Smooth muscle cell (in vitro differentiated cells): ENCODE measurements around the gene HLA-DQB1. TPM values are rescaled to one million over a fixed set of nuclear protein-coding genes. Genes with fewer than 3 reads are reported as not detected.

Source experiments
- DNase-seq: peaks from one replicate; lab custom pipeline; 2025; ENCODE audit not compliant: unreplicated experiment; lab: John Stamatoyannopoulos, UW
- H2AFZ ChIP-seq: fragments of 200-600 bp; sonication (generic); 2 replicates; pipeline ENCODE4 v1.6.0; 2016; ENCODE audit warnings: antibody characterized with exemption, low read depth, mild to moderate bottlenecking
- H3F3A ChIP-seq: fragments of 200-600 bp; sonication (generic); 2 replicates; pipeline ENCODE4 v1.6.0; 2017; ENCODE audit warnings: antibody characterized with exemption, low read depth
- H3K27ac ChIP-seq: fragments of 200-600 bp; sonication (generic); 2 replicates; pipeline ENCODE4 v1.5.1; 2016; ENCODE audit warnings: low read depth, mild to moderate bottlenecking
- H3K27me3 ChIP-seq: fragments of 200-600 bp; sonication (generic); 2 replicates; pipeline ENCODE4 v1.6.1; 2016; ENCODE audit warnings: low read depth, mild to moderate bottlenecking
- H3K36me3 ChIP-seq: fragments of 200-600 bp; sonication (generic); 2 replicates; pipeline ENCODE4 v1.5.1; 2016; ENCODE audit warnings: low read depth
- H3K4me1 ChIP-seq: fragments of 200-600 bp; sonication (generic); 2 replicates; pipeline ENCODE4 v1.5.1; 2016; ENCODE audit warnings: low read depth
- H3K4me2 ChIP-seq: fragments of 200-600 bp; sonication (generic); 2 replicates; pipeline ENCODE4 v1.6.0; 2016; ENCODE audit warnings: mild to moderate bottlenecking
- H3K4me3 ChIP-seq: fragments of 200-600 bp; sonication (generic); 2 replicates; pipeline ENCODE4 v1.5.1; 2016; ENCODE audit warnings: mild to moderate bottlenecking
- H3K79me2 ChIP-seq: fragments of 200-600 bp; sonication (generic); 2 replicates; pipeline ENCODE4 v1.6.0; 2016; ENCODE audit warnings: low read depth, mild to moderate bottlenecking
- H3K9ac ChIP-seq: fragments of 200-600 bp; sonication (generic); 2 replicates; pipeline ENCODE4 v1.6.0; 2016; ENCODE audit warnings: low read depth
- H3K9me3 ChIP-seq: fragments of 200-600 bp; sonication (generic); replicated peaks from 2 replicates; pipeline ENCODE4 v1.5.1; 2016; ENCODE audit warnings: low read depth
- H4K20me1 ChIP-seq: fragments of 200-600 bp; sonication (generic); 2 replicates; pipeline ENCODE4 v1.6.0; 2016; ENCODE audit warnings: low read depth
- CTCF ChIP-seq: fragments of 200-600 bp; sonication (generic); IDR thresholded peaks from 2 replicates; pipeline ENCODE4 v1.5.1; 2017; ENCODE audit warnings: borderline replicate concordance, mild to moderate bottlenecking, antibody characterized with exemption; ENCODE audit not compliant: insufficient read depth, poor library complexity, severe bottlenecking
- WGBS: methylation state at CpG from one replicate; pipeline ENCODE4 v1.1.7; 2016; ENCODE audit warnings: low lambda C conversion rate; 5-methylcytosine and 5-hydroxymethylcytosine counted together
- polyA plus RNA-seq: library from polyadenylated mRNA; unstranded; fragments of >200 nt; fragmentation: Nextera tagmentation; extraction: Ambion mirVana; gene quantifications from 2 replicates; pipeline ENCODE4 v1.2.1, GENCODE V29; 2016
- total RNA-seq: library from RNA; depleted of rRNA; stranded (reverse); fragments of >200 nt; gene quantifications from 2 replicates; pipeline ENCODE4 v1.2.3, GENCODE V29; 2014

The HLA-DQB1 gene
- total and polyA plus RNA-seq, 2 experiments from 2014 or later = 6.6 to 8.7 TPM

GRCh38 chr6:32664354-32664753, 2.1 kb downstream of the HLA-DQB1 start:
- no peak overlapping the region for H3K27ac ChIP-seq
- H3F3A ChIP-seq = no peaks in the 10 kb centered on the region
- H3K4me3 ChIP-seq = no peak overlapping the region
- H3K9me3 ChIP-seq = no peaks in the 10 kb centered on the region
- H3K36me3 ChIP-seq = no peaks in the 10 kb centered on the region
- no peaks in the 10 kb centered on the region for H3K79me2 ChIP-seq
- H3K9ac ChIP-seq = no peak overlapping the region
- WGBS = 60% methylated on average over 18 of the region's 26 CpGs
- no peaks in the 10 kb centered on the region for H3K27me3 ChIP-seq
- no peak for TF ChIP-seq CTCF
- H3K4me2 ChIP-seq = no peak overlapping the region
- H2AFZ ChIP-seq = no peak overlapping the region
- H4K20me1 ChIP-seq = no peaks in the 10 kb centered on the region
- DNase-seq = no peak
- H3K4me1 ChIP-seq = no peaks in the 10 kb centered on the region

GRCh38 chr6:32662836-32663235, 3.6 kb downstream of the HLA-DQB1 start:
- H3K4me2 ChIP-seq = no peak overlapping the region
- H3K4me1 ChIP-seq = no peaks in the 10 kb centered on the region
- H2AFZ ChIP-seq = no peak overlapping the region
- H3K27me3 ChIP-seq = no peaks in the 10 kb centered on the region
- H3K4me3 ChIP-seq = no peak overlapping the region
- no peak overlapping the region for H3K27ac ChIP-seq
- H3K9ac ChIP-seq = no peak overlapping the region
- no peak for DNase-seq
- no peak for TF ChIP-seq CTCF
- no peaks in the 10 kb centered on the region for H3K79me2 ChIP-seq
- no peaks in the 10 kb centered on the region for H3K36me3 ChIP-seq
- H3K9me3 ChIP-seq = no peaks in the 10 kb centered on the region
- H3F3A ChIP-seq = no peaks in the 10 kb centered on the region
- WGBS = 76% methylated on average over 5 of the region's 5 CpGs
- H4K20me1 ChIP-seq = no peaks in the 10 kb centered on the region

GRCh38 chr6:32662099-32662498, 4.4 kb downstream of the HLA-DQB1 start:
- WGBS = 94% methylated on average over 7 of the region's 7 CpGs

More at GRCh38 chr6:32662099-32662498, 4.4 kb downstream of the HLA-DQB1 start:
- no peaks in the 10 kb centered on the region for H3K36me3 ChIP-seq
- H3F3A ChIP-seq = no peaks in the 10 kb centered on the region
- no peak for DNase-seq
- no peak overlapping the region for H3K4me3 ChIP-seq
- H3K9ac ChIP-seq = no peak overlapping the region
- H2AFZ ChIP-seq = no peak overlapping the region
- no peaks in the 10 kb centered on the region for H3K27me3 ChIP-seq
- no peaks in the 10 kb centered on the region for H4K20me1 ChIP-seq
- no peak overlapping the region for H3K27ac ChIP-seq
- H3K9me3 ChIP-seq = no peaks in the 10 kb centered on the region
- H3K4me1 ChIP-seq = no peaks in the 10 kb centered on the region
- TF ChIP-seq CTCF = no peak
- H3K79me2 ChIP-seq = no peaks in the 10 kb centered on the region
- H3K4me2 ChIP-seq = no peak overlapping the region
